Stimulated activated memory B cell treated with anti-CD40 and anti-IgM and Interleukin-4, amounts not matched to agents 10 μg/mL and 1 μg/mL and 100 μg/mL, for 72 hours (primary cell): Measurements from ENCODE around the gene S1PR4.
"Not testable (repeated sequence)": the region's sequence is repeated elsewhere in the genome, so short reads cannot be mapped to it uniquely, and the experiment has no call there.

ENCODE experiments used
- ATAC-seq: fragments of 150-1000 bp; cut with Tn5 transposase; 2 replicates; pipeline ENCODE4 v1.10.0; 2021
- H3K27ac Mint-ChIP-seq: one replicate; pipeline ENCODE4 v1.8.0; 2022; ENCODE audit warnings: mild to moderate bottlenecking, mixed read lengths
- H3K27me3 Mint-ChIP-seq: one replicate; pipeline ENCODE4 v1.8.0; 2022; ENCODE audit warnings: mixed read lengths
- H3K36me3 Mint-ChIP-seq: one replicate; pipeline ENCODE4 v1.8.0; 2022; ENCODE audit warnings: mixed read lengths
- H3K4me1 Mint-ChIP-seq: one replicate; pipeline ENCODE4 v1.8.0; 2022; ENCODE audit warnings: mixed read lengths
- H3K4me3 Mint-ChIP-seq: one replicate; pipeline ENCODE4 v1.8.0; 2022; ENCODE audit warnings: mild to moderate bottlenecking, moderate library complexity, mixed read lengths
- H3K9me3 Mint-ChIP-seq: one replicate; pipeline ENCODE4 v1.8.0; 2022; ENCODE audit warnings: mixed read lengths

S1PR4 gene

DNA sequence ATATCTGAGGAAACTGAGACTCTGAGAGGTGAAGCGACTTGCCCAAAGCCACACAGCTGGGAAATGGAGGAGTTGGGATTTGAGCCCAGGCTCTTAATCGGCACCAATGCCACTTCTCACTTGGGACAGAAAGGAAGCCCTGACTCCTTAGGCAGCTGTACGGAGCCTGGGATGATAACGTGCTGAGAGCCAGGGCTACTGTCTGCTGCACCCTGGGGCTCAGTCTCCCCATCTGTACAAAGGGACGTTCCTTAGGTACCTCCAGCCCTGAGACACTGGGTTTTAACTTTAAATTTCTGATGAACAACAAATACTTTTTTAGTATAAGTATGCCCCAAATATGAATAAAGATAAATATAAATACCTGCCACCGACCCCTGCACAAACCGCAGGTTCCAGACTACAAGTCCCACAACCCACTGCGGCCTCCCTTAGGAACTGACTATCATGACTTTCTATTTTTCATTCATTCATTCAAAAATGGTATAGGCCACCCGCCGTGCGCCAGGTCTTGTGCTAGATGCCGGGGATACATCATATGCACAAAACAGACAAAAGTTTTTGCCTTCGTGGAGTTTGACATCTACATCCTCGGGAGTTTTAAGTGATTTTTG lies 6.4 kb downstream of the S1PR4 start:
- Mint-ChIP-seq H3K27me3 (no peaks in the 10 kb centered on the region), H3K27ac (peak overlapping the region; percentile 85), H3K36me3 (peaks cover 26% of the 10 kb centered on the region), H3K9me3 (no peaks in the 10 kb centered on the region), H3K4me1 (peaks cover 59% of the 10 kb centered on the region), H3K4me3 (peak overlapping the region; percentile 94)
- ATAC-seq, result peak; percentile 38

DNA sequence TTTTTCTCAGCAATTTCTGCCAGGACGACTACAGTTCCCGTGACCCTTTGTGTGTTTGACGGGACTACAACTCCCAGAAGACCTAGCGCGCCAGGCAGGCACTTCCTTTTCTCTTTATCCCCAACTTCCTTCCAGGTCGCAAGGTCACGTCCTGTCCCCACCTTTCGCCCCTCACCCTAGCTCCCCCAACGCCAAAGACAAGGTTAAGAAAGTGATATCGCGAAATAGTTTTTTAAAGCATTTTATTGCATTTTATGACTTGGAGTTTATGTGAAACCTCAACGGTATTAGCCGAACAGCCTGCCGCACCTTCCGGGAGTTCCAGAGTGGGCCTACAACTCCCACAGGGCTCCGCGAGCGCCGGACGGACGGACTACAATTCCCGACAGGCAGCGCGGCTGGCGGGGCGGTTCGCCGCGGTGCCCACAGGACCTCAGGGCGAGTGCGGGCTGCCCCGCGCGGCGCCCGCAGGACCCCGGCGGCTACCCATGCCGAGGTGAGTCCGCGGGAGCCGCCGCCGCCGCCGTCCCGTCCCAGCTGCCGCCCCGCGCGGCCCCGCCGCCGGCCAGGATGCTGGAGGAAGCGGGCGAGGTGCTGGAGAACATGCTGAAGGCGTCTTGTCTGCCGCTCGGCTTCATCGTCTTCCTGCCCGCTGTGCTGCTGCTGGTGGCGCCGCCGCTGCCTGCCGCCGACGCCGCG lies 7.0 kb downstream of the S1PR4 start, which contains the start of gene NCLN:
NCLN (plus strand) TSS at position 470 of the 699 bp plus-strand sequence; CDS start at position 571, 101 bp downstream.
- Mint-ChIP-seq H3K27me3 (no peaks in the 10 kb centered on the region), H3K4me1 (peaks cover 60% of the 10 kb centered on the region), H3K9me3 (no peaks in the 10 kb centered on the region), H3K4me3 (peak within 1 kb of the TSS; percentile 94), H3K36me3 (peaks cover 24% of the 10 kb centered on the region), H3K27ac (peak within 1 kb of the TSS; percentile 85)
- ATAC-seq, result peak; percentile 95

DNA sequence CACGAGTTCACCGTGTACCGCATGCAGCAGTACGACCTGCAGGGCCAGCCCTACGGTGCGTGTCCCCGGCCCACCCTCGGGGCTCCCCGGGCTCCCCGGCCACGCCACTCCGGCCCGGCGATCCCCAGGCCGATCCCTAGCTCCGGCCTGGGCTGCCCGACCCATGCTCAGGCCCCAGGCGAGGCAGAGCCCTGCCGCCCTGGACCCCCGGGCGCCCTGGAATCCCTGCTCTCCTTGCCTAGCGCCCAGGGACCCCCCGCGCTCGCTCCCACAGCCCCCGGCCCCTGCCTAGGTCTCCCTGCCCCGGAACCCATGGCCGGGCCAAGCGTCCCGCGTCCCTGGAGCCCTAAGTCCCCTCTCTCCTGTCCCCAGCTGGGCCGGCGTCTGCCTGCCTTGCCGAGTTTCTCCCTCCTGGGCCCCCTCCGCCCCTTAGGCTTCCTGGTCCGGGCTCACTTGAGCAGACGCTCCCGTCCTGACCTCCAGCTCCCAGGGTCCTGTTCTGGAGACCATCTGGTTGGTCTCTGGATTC lies 7.7 kb downstream of the S1PR4 start:
- Mint-ChIP-seq H3K36me3 (peaks cover 26% of the 10 kb centered on the region), H3K27me3 (no peaks in the 10 kb centered on the region), H3K4me1 (peaks cover 66% of the 10 kb centered on the region), H3K27ac (peak overlapping the region; percentile 85), H3K4me3 (peak overlapping the region; percentile 94), H3K9me3 (no peaks in the 10 kb centered on the region)
- ATAC-seq, result no peak

DNA sequence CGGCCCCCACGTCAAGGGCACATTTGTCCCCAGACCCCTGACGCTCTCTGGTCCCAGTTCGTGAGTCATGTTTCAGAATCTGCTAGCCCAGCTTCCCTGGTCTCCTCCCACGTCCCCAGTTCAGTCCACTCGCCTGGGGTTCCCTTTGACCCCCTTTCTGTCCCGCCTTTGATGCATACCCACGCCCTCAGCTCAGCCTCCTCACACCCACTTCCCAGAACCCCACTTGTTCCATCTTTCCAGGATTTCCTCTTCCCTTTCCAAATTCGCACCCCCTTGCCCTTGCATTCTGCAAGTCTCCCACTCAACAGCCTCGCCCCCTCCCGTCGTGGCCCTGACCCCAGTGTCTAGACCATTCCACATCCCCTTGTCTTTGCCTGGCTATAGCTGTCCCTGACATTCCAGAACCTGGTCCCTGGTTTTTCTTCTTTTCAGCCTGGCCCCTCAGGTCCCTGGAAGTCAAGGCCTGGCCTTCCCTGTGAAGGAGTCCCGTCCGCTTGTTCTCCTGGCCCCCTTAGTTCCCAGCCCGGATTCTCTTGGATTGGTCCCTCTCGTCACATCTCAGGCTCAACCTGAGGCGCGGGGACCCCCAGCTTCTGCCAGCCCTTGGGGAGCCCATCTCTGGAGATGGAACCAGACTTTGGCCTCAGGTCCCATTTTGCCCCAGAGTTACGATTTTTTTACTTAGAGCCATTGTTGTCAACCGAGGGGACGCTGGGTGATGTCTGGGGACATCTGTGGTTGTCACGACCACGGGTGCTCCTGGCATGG lies 8.5 kb downstream of the S1PR4 start:
- Mint-ChIP-seq H3K9me3 (no peaks in the 10 kb centered on the region), H3K4me1 (peaks cover 66% of the 10 kb centered on the region), H3K4me3 (peak overlapping the region; percentile 94), H3K27me3 (no peaks in the 10 kb centered on the region), H3K36me3 (peaks cover 26% of the 10 kb centered on the region), H3K27ac (peak overlapping the region; percentile 85)
- ATAC-seq, result no peak

DNA sequence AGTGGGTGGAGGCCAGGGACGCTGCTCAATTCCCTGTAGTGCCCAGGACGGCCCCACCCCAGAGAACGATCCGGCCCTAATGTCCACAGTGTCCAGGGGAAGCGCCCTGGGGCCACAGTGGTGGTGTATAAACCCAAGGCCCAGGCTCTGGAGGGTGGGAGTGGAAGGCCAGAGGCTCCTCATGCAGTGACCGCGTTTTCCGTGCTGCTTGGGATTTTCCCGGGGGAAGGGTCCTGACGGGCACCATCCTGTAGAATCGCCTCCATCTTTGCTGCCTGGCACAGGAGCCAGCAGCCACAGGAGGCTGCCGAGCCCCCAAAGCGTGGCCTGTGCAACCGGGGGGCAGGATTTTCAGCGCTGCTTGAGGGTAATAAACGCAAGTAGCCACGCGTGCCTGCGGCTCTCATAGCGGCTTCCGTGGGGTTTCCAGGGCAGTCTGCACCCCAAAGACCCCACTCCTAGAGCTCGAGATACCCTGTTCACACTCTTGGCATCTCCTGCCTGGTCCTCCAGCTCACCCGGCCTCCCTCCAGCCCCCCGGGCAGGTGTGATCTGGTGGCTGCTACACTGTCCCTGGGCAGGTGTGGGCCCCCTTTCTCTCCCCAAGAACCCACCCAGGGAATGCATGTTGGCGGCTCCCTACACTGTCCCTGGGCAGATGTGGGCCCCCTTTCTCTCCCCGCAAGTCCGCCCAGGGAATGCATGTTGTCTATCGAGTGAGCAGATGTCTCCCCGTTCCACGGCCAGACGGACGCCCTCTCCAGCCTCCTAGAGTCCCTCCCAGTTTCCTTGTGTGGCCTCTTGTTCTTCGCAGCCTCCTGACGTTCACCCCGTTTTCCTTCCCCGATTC lies 9.3 kb downstream of the S1PR4 start:
- peak overlapping the region; percentile 94 for H3K4me3 Mint-ChIP-seq
- peak overlapping the region; percentile 85 for H3K27ac Mint-ChIP-seq
- peaks cover 26% of the 10 kb centered on the region for H3K36me3 Mint-ChIP-seq
- ATAC-seq, result no peak
- H3K9me3 Mint-ChIP-seq, result no peaks in the 10 kb centered on the region
- H3K4me1 Mint-ChIP-seq, result peaks cover 62% of the 10 kb centered on the region
- no peaks in the 10 kb centered on the region for H3K27me3 Mint-ChIP-seq

DNA sequence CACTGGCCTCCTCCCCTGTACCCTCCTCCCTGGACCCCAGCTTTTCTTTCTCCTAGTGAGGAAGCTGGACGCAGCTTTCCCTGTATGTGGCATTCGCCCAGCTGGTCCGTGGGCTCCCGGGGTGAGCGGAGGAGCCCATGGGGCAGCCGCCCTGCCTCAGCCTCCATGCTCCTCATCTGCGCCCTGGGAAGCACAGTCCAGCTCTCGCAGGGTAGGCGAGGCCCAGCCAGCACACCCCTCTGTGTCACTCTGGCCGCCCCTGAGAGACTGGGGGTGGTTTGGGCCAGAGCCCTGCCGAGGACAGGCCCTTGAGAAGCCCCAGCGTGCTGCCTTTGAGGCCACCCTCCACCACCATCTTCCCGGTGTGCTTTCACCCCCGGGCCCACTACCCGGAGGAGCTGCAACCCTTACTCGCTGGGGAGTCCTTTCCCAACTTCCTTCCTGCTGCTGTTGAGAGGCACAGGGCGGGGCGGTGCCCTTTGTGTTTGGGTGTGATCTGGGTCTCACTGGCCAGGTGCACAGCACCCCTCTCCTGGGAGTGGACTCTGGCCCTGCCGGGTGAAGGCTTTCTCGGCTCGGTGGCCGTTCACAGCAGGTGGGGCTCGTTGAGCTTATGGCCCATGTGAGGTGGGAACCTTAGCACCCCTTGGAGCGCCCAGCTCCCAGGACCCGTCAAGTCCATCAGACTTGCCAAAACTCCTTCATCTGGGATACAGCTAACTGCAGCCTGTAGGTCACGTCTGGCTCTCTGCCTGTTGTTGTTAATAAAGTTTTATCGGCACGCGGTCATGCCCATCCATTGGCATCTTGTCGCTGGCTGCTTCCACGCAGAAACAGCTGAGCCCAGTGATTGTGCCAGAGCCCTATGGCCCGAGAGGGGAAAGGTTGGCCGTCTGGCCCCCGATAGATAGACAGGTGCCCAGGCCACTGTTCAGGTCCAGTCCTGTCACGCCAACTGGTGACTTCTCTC lies 10.3 kb downstream of the S1PR4 start:
- H3K36me3 Mint-ChIP-seq, result peaks cover 30% of the 10 kb centered on the region
- H3K9me3 Mint-ChIP-seq, result no peaks in the 10 kb centered on the region
- ATAC-seq, result no peak
- no peaks in the 10 kb centered on the region for H3K27me3 Mint-ChIP-seq
- H3K27ac Mint-ChIP-seq, result peak overlapping the region; percentile 21
- peak overlapping the region; percentile 48 for H3K4me3 Mint-ChIP-seq
- peaks cover 52% of the 10 kb centered on the region for H3K4me1 Mint-ChIP-seq

DNA sequence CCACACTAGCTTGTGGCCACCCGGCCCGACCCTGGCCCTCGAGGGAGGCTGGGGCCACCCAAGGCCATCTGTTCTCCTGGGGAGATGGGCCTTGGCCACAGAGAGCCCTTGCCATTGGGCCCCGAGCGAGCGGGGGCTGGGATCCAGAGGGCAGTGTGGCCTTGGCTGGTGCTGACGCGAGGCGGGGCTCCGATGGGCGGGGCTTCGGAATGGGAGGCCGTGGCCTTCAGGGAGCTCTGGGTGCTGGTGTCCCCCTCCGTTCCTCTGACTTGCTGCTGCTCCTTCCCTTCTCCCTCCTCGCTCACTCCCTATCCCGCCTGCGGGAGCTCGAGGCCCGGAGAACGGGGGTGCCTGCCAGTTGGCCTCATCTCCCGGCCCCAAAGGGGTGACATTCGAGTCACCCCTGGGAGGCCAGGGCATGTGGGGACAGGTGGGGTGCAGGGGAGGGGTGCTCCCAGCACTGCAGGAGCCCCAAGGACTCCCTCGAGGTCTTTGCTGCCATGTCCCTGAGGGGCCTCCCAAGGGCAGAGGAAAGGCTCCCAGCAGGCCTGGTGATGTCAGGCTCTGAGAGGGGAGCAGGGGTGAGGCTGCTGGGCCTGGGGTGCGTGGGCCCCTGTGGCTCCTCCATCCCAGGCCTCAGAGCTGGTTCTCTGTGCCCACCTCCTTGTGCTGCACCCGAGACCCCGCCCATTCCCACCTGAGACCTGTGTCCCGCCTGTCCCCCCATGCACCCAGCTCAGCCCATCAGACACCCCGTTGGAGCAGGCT lies 11.3 kb downstream of the S1PR4 start:
- Mint-ChIP-seq H3K27ac (no peak overlapping the region), H3K4me3 (no peak overlapping the region), H3K27me3 (no peaks in the 10 kb centered on the region), H3K36me3 (peaks cover 33% of the 10 kb centered on the region), H3K9me3 (no peaks in the 10 kb centered on the region), H3K4me1 (peaks cover 42% of the 10 kb centered on the region)
- ATAC-seq, result no peak

DNA sequence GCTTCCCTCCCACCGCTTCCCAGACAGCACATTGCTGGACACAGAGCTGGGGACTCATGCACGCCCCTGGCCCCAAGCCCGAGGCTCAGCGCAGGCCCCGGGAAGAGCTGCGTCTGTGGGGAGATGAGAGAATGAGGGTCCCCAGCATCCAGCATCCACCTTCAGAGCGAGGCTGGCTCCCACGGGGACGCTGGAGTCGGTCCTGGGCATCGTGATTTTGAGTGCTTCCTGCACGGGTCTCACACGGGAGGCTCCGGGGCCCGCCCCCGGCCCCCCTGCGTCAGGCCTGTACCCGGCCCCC lies 11.9 kb downstream of the S1PR4 start:
- no peaks in the 10 kb centered on the region for H3K27me3 Mint-ChIP-seq
- no peak overlapping the region for H3K27ac Mint-ChIP-seq
- H3K9me3 Mint-ChIP-seq, result no peaks in the 10 kb centered on the region
- H3K4me3 Mint-ChIP-seq, result no peak overlapping the region
- ATAC-seq, result no peak
- H3K36me3 Mint-ChIP-seq, result peaks cover 34% of the 10 kb centered on the region
- peaks cover 37% of the 10 kb centered on the region for H3K4me1 Mint-ChIP-seq

DNA sequence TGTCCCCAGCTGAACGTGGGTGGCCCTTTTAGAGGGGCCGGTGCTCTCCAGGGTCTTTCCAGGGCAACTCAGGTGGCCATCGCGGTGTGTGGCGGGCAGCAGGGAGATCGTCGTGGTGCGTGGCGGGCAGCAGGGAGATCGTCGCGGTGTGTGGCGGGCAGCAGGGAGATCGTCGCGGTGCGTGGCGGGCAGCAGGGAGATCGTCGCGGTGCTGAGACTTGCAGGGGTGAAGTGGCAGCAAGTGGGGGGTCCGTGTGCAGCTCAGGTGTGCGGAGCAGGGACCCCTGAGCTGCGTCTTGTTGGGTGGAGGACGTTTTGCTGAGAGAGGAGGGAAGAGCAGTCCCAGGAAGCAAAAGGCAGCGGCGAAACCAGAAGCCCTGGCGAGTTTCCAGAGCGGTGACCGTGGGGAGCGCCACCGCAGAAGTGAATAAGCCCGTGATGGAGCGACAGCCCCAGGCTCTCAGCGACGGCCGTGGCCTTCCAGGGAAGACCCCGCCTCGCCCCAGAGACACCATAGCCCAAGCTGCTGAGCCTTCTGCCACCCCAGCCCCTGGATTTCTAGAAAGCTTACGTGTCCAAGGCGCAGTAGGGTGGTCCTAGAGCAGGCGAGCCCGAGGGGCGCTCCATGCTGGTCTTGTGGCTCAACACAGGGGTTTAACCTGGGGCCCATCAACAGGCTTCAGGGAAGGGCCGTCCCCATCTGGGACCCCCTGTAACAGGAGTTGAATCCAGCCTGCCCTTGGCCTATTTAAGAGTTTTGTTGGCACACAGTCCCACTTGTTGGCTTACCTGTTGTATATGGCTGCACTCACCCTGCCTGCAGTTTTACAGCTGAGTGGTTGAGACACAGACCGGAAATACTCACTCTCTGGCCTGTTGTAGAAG lies 12.6 kb downstream of the S1PR4 start:
- no peak for ATAC-seq
- Mint-ChIP-seq H3K4me3 (no peak overlapping the region), H3K9me3 (no peaks in the 10 kb centered on the region), H3K27me3 (no peaks in the 10 kb centered on the region), H3K4me1 (peaks cover 37% of the 10 kb centered on the region), H3K36me3 (peaks cover 34% of the 10 kb centered on the region), H3K27ac (no peak overlapping the region)

DNA sequence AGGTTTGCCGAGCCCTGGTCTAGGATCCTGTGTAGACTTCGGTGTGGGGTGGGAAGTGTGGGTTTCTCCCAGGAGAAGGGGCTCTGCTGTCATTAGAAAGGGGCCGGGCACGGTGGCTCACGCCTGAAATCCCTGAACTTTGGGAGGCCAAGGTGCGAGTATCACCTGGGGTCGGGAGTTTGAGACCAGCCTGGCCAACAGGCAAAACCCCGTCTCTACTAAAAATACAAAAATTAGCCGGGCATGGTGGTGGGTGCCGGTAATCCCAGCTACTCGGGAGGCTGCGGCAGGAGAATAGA lies 13.2 kb downstream of the S1PR4 start:
- not testable (repeated sequence) for ATAC-seq, H3K27ac Mint-ChIP-seq, H3K27me3 Mint-ChIP-seq, H3K4me3 Mint-ChIP-seq, H3K9me3 Mint-ChIP-seq
- Mint-ChIP-seq H3K4me1 (peaks cover 33% of the 10 kb centered on the region), H3K36me3 (peaks cover 34% of the 10 kb centered on the region)

DNA sequence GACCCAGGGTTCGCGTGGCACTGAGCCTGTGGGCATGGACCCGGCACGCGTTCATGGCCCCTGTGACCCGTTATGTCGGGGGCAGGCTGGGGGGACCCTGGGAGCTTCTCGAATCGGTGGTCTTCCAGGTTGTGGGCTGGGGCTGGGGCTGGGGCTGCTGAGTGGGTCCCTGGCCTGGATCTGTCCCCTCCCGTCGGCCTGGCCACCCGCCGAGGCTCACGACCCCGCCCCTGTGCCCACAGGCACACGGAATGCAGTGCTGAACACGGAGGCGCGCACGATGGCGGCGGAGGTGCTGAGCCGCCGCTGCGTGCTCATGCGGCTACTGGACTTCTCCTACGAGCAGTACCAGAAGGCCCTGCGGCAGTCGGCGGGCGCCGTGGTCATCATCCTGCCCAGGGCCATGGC lies 13.7 kb downstream of the S1PR4 start:
- Mint-ChIP-seq H3K27me3 (no peaks in the 10 kb centered on the region), H3K4me1 (peaks cover 28% of the 10 kb centered on the region), H3K36me3 (peaks cover 34% of the 10 kb centered on the region), H3K4me3 (no peak overlapping the region), H3K9me3 (no peaks in the 10 kb centered on the region), H3K27ac (no peak overlapping the region)
- no peak for ATAC-seq

DNA sequence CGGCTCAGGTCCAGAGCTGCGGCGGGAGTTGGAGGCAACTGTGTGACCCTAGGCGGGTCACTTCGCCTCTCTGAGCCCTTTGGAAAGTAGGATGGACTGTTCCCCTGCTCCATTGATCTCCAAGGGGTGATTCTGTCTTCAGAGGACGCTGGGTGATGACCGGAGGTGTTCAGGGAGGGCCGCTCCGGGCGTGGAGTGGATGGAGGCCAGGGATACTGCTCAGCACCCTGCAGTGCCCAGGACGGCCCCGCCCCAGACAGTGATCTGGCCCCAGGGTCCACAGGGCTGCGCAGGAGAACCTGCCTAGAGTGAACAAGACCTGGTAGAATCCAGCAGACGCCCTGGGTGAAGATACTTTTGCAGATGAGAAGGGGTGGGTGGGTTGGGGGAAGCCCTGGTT lies 14.1 kb downstream of the S1PR4 start:
- Mint-ChIP-seq H3K27ac (no peak overlapping the region), H3K4me3 (no peak overlapping the region), H3K4me1 (peaks cover 24% of the 10 kb centered on the region), H3K27me3 (no peaks in the 10 kb centered on the region), H3K36me3 (peaks cover 34% of the 10 kb centered on the region), H3K9me3 (no peaks in the 10 kb centered on the region)
- ATAC-seq, result no peak
